Esophagus (tissue), 2 donors: ENCODE measurements around the gene AMBRA1. TPM values are rescaled to one million over a fixed set of nuclear protein-coding genes. Genes with fewer than 3 reads are reported as not detected.

Experiments
- H3K27ac ChIP-seq, 2 donors: one replicate each; pipeline ENCODE4 v1.5.1; 2013; ENCODE audit warnings: low read depth in 2 of 2, mild to moderate bottlenecking in 2 of 2, inconsistent platforms in 1 of 2, low read length in 1 of 2, moderate library complexity in 1 of 2
- H3K27me3 ChIP-seq, 2 donors: one replicate each; pipeline ENCODE4 v1.6.1; 2013; ENCODE audit warnings: low read length in 2 of 2, control low read depth in 1 of 2, mild to moderate bottlenecking in 1 of 2; ENCODE audit not compliant: insufficient read depth in 2 of 2, control insufficient read depth in 1 of 2
- H3K36me3 ChIP-seq, 2 donors: one replicate each; pipeline ENCODE4 v1.6.1; 2013; ENCODE audit warnings: low read length in 1 of 2; ENCODE audit not compliant: control insufficient read depth in 2 of 2, insufficient read depth in 2 of 2
- H3K4me1 ChIP-seq, 2 donors: one replicate each; pipeline ENCODE4 v1.6.1; 2013; ENCODE audit warnings: low read length in 1 of 2; ENCODE audit not compliant: control insufficient read depth in 2 of 2, insufficient read depth in 2 of 2
- H3K4me3 ChIP-seq, 2 donors: one replicate each; pipeline ENCODE4 v1.5.1; 2013; ENCODE audit warnings: low read length in 2 of 2, mild to moderate bottlenecking in 2 of 2, low read depth in 1 of 2, moderate library complexity in 1 of 2
- H3K9me3 ChIP-seq, 2 donors: one replicate each; pipeline ENCODE4 v1.6.1; 2013; ENCODE audit warnings: mild to moderate bottlenecking in 2 of 2, low read depth in 1 of 2, low read length in 1 of 2, moderate library complexity in 1 of 2; ENCODE audit not compliant: control insufficient read depth in 2 of 2, insufficient read depth in 1 of 2
- WGBS, 2 donors: extraction: QIAGEN DNeasy Blood & Tissue Kit; methylation state at CpG; one replicate each; pipeline ENCODE4 v1.1.7; 2013; 5-methylcytosine and 5-hydroxymethylcytosine counted together
- polyA plus RNA-seq, 2 donors: library from polyadenylated mRNA; stranded (reverse); fragments of 200-250 nt; gene quantifications; one replicate each; pipeline ENCODE4 v1.2.3, GENCODE V29; 2013
- donor health status: healthy with polysubstance abuse.
- donor health status: Bipolar disorder and iron deficiency.

AMBRA1 gene
- polyA plus RNA-seq, 2 donors = 9.0 to 11.2 TPM

GRCh38 chr11:46541593-46542371, 52.0 kb downstream of the AMBRA1 start:
- no peaks in the 10 kb centered on the region for H3K4me1 ChIP-seq
- H3K27ac ChIP-seq = peak overlapping the region; percentile 36 to 85
- no peaks in the 10 kb centered on the region for H3K9me3 ChIP-seq
- H3K27me3 ChIP-seq = no peaks in the 10 kb centered on the region
- H3K4me3 ChIP-seq = no peak overlapping the region
- 63 to 69% methylated on average over 16 of the region's 16 CpGs for WGBS, 2 donors
- H3K36me3 ChIP-seq = peaks cover 20 to 29% of the 10 kb centered on the region in 2 donors

- H3K9me3 ChIP-seq = no peaks in the 10 kb centered on the region
- WGBS, 2 donors = 92 to 95% methylated on average over 4 of the region's 4 CpGs
- H3K27ac ChIP-seq = no peak overlapping the region
- no peak overlapping the region for H3K4me3 ChIP-seq
- no peaks in the 10 kb centered on the region for H3K27me3 ChIP-seq
- no peaks in the 10 kb centered on the region for H3K4me1 ChIP-seq
- peaks cover 20 to 25% of the 10 kb centered on the region in 2 donors for H3K36me3 ChIP-seq
These were observed 53.0 kb downstream of the AMBRA1 start for GRCh38 chr11:46540807-46541206.

GRCh38 chr11:46537537-46538295, 56.1 kb downstream of the AMBRA1 start:
- H3K36me3 ChIP-seq = peaks cover 12 to 15% of the 10 kb centered on the region in 2 donors
- H3K9me3 ChIP-seq = no peaks in the 10 kb centered on the region
- whole genome bisulfite sequencing, 2 donors = 58% methylated on average over 5 of the region's 5 CpGs
- H3K27me3 ChIP-seq = no peaks in the 10 kb centered on the region
- no peak overlapping the region for H3K27ac ChIP-seq
- H3K4me1 ChIP-seq = no peaks in the 10 kb centered on the region
- H3K4me3 ChIP-seq = no peak overlapping the region

- no peaks in the 10 kb centered on the region for H3K27me3 ChIP-seq
- no peaks in the 10 kb centered on the region for H3K9me3 ChIP-seq
- WGBS, 2 donors = 76 to 82% methylated on average over 2 of the region's 2 CpGs
- no peaks in the 10 kb centered on the region for H3K4me1 ChIP-seq
- H3K4me3 ChIP-seq = no peak overlapping the region
- peaks cover 7 to 10% of the 10 kb centered on the region in 2 donors for H3K36me3 ChIP-seq
- H3K27ac ChIP-seq = no peak overlapping the region
These were observed 56.7 kb downstream of the AMBRA1 start for GRCh38 chr11:46537121-46537520.

GRCh38 chr11:46535688-46536087, 58.1 kb downstream of the AMBRA1 start:
- 88 to 93% methylated on average over 4 of the region's 4 CpGs for WGBS, 2 donors
- Histone ChIP-seq H3K27ac (no peak overlapping the region), H3K4me1 (no peaks in the 10 kb centered on the region), H3K27me3 (no peaks in the 10 kb centered on the region), H3K36me3 (peaks cover 0 to 2% of the 10 kb centered on the region in 2 donors), H3K9me3 (no peaks in the 10 kb centered on the region), H3K4me3 (no peak overlapping the region)

GRCh38 chr11:46534711-46535110, 59.1 kb downstream of the AMBRA1 start:
- Histone ChIP-seq H3K27me3 (no peaks in the 10 kb centered on the region), H3K4me3 (no peak overlapping the region), H3K4me1 (no peaks in the 10 kb centered on the region), H3K9me3 (no peaks in the 10 kb centered on the region), H3K27ac (no peak overlapping the region), H3K36me3 (peaks cover 0 to 2% of the 10 kb centered on the region in 2 donors)
- WGBS, 2 donors = 80 to 84% methylated on average over 5 of the region's 5 CpGs

GRCh38 chr11:46533396-46534100, 60.3 kb downstream of the AMBRA1 start:
- Histone ChIP-seq H3K36me3 (no peaks in the 10 kb centered on the region), H3K27me3 (no peaks in the 10 kb centered on the region), H3K4me3 (no peak overlapping the region), H3K9me3 (no peaks in the 10 kb centered on the region), H3K4me1 (no peaks in the 10 kb centered on the region), H3K27ac (no peak overlapping the region)
- WGBS, 2 donors = 86 to 95% methylated on average over 9 of the region's 9 CpGs

- H3K9me3 ChIP-seq = no peaks in the 10 kb centered on the region
- no peak overlapping the region for H3K4me3 ChIP-seq
- WGBS, 2 donors = 90% methylated on average over 6 of the region's 6 CpGs
- no peaks in the 10 kb centered on the region for H3K36me3 ChIP-seq
- H3K27ac ChIP-seq = no peak overlapping the region
- H3K27me3 ChIP-seq = no peaks in the 10 kb centered on the region
- no peaks in the 10 kb centered on the region for H3K4me1 ChIP-seq
These were observed 63.8 kb downstream of the AMBRA1 start for GRCh38 chr11:46529928-46530574.
